GM23338 (cell line): ENCODE measurements around the gene MEGF6. TPM values are rescaled to one million over a fixed set of nuclear protein-coding genes. Genes with fewer than 3 reads are reported as not detected.

Experiments
- ATAC-seq: fragments of 200-7000 bp; cut with Tn5 transposase; 3 replicates; pipeline ENCODE4 v1.9.1; 2020
- DNase-seq: peaks from one replicate; pipeline ENCODE4 v3.0.0-alpha.2; 2015; ENCODE audit warnings: low spot score
- H2AFZ ChIP-seq: fragments of 200-600 bp; sonication (generic); 2 replicates; pipeline ENCODE4 v1.8.0; 2016; ENCODE audit warnings: antibody characterized with exemption, mild to moderate bottlenecking, moderate library complexity
- H3F3A ChIP-seq: fragments of 200-600 bp; sonication (generic); replicated peaks from 2 replicates; pipeline ENCODE4 v1.8.0; 2017; ENCODE audit warnings: antibody characterized with exemption, mixed run types, low read depth
- H3K27ac ChIP-seq: fragments of 200-600 bp; sonication (generic); 2 replicates; pipeline ENCODE4 v1.6.1; 2016; ENCODE audit warnings: low read depth
- H3K27me3 ChIP-seq: fragments of 200-600 bp; sonication (generic); 2 replicates; pipeline ENCODE4 v1.8.0; 2016; ENCODE audit warnings: mild to moderate bottlenecking, mixed run types, moderate library complexity; ENCODE audit not compliant: insufficient read depth
- H3K36me3 ChIP-seq: fragments of 200-600 bp; sonication (generic); 2 replicates; pipeline ENCODE4 v1.8.0; 2016; ENCODE audit warnings: mild to moderate bottlenecking; ENCODE audit not compliant: insufficient read depth
- H3K4me1 ChIP-seq: fragments of 200-600 bp; sonication (generic); 2 replicates; pipeline ENCODE4 v1.8.0; 2016; ENCODE audit warnings: mild to moderate bottlenecking, moderate library complexity; ENCODE audit not compliant: insufficient read depth
- H3K4me2 ChIP-seq: fragments of 200-600 bp; sonication (generic); 2 replicates; pipeline ENCODE4 v1.7.1; 2017; ENCODE audit warnings: mixed run types
- H3K4me3 ChIP-seq: fragments of 200-600 bp; sonication (generic); 2 replicates; pipeline ENCODE4 v1.6.1; 2016; ENCODE audit warnings: mixed run types
- H3K79me2 ChIP-seq: fragments of 200-600 bp; sonication (generic); replicated peaks from 2 replicates; pipeline ENCODE4 v1.8.0; 2017; ENCODE audit warnings: mild to moderate bottlenecking; ENCODE audit not compliant: insufficient read depth
- H3K9me2 ChIP-seq: fragments of 200-600 bp; sonication (generic); 2 replicates; pipeline ENCODE4 v1.8.0; 2017; ENCODE audit not compliant: insufficient read depth
- H4K20me1 ChIP-seq: fragments of 200-600 bp; sonication (generic); replicated peaks from 2 replicates; pipeline ENCODE4 v1.8.0; 2017; ENCODE audit warnings: mild to moderate bottlenecking; ENCODE audit not compliant: insufficient read depth
- H3K27ac Mint-ChIP-seq: 2 replicates; pipeline ENCODE4 v1.8.0; 2020; ENCODE audit warnings: inconsistent platforms, mild to moderate bottlenecking, moderate library complexity, mixed read lengths
- H3K27me3 Mint-ChIP-seq: 3 replicates; pipeline ENCODE4 v1.8.0; 2022; ENCODE audit warnings: low read depth, mild to moderate bottlenecking, moderate library complexity, mixed read lengths, inconsistent platforms; ENCODE audit not compliant: insufficient read depth, poor library complexity
- H3K36me3 Mint-ChIP-seq: 3 replicates; pipeline ENCODE4 v1.8.0; 2021; ENCODE audit warnings: low read depth, mild to moderate bottlenecking, inconsistent platforms, moderate library complexity, mixed read lengths
- H3K4me1 Mint-ChIP-seq: 3 replicates; pipeline ENCODE4 v1.8.0; 2020; ENCODE audit warnings: mild to moderate bottlenecking, inconsistent platforms, mixed read lengths
- H3K4me3 Mint-ChIP-seq: 3 replicates; pipeline ENCODE4 v1.8.0; 2021; ENCODE audit warnings: moderate library complexity, mild to moderate bottlenecking, inconsistent platforms, mixed read lengths
- H3K9me3 Mint-ChIP-seq: 3 replicates; pipeline ENCODE4 v1.8.0; 2020; ENCODE audit warnings: moderate library complexity, mild to moderate bottlenecking, inconsistent platforms, mixed read lengths
- CREB1 ChIP-seq: fragments of 250-450 bp; sonication (Bioruptor Pico); IDR thresholded peaks from 2 replicates; pipeline ENCODE4 v1.5.0; 2020; ENCODE audit warnings: low read depth, mild to moderate bottlenecking, moderate library complexity
- EZH2phosphoT487 ChIP-seq: fragments of 200-600 bp; sonication (generic); IDR thresholded peaks from one replicate; pipeline ENCODE4 v1.8.1; 2018; ENCODE audit warnings: antibody characterized with exemption; ENCODE audit not compliant: unreplicated experiment
- NANOG ChIP-seq: IDR thresholded peaks from 2 replicates; pipeline ENCODE4 v1.6.1; 2016; ENCODE audit warnings: antibody characterized with exemption, borderline replicate concordance
- REST ChIP-seq: IDR thresholded peaks from one replicate; pipeline ENCODE4 v1.6.1; 2018; ENCODE audit warnings: antibody characterized with exemption; ENCODE audit not compliant: unreplicated experiment
- ZNF114 ChIP-seq: fragments of 250-450 bp; sonication (Bioruptor Pico); IDR thresholded peaks from 2 replicates; pipeline ENCODE4 v1.5.0; 2020; ENCODE audit warnings: mild to moderate bottlenecking, moderate library complexity
- polyA plus RNA-seq: library from polyadenylated mRNA; unstranded; fragments of >200 nt; fragmentation: Nextera tagmentation; extraction: Ambion mirVana; gene quantifications from 2 replicates; pipeline ENCODE4 v1.2.1, GENCODE V29; 2016
- total RNA-seq: library from RNA; depleted of rRNA; stranded (reverse); fragments of >200 nt; shearing (Covaris generic); gene quantifications from 2 replicates; pipeline ENCODE4 v1.2.3, GENCODE V29; 2014
- TF ChIP-seq, protein P1 (sequence below), 2 experiments: fragments of 200-600 bp in 1 of 2; sonication (generic) in 1 of 2; conservative IDR thresholded peaks; 2 replicates each; pipeline versions ENCODE4 v1.5.1 to v1.6.1; 2016 to 2017; ENCODE audit warnings: antibody characterized with exemption in 2 of 2, low read depth in 2 of 2, mild to moderate bottlenecking in 2 of 2, moderate library complexity in 1 of 2
- TF ChIP-seq, protein P2 (sequence below): IDR thresholded peaks from 2 replicates; pipeline ENCODE4 v1.6.1; 2016; ENCODE audit warnings: antibody characterized with exemption
- TF ChIP-seq, protein P3 (sequence below): fragments of 250-450 bp; sonication (Bioruptor Pico); IDR thresholded peaks from 2 replicates; pipeline ENCODE4 v1.5.0; 2020; ENCODE audit warnings: mild to moderate bottlenecking, moderate library complexity

The MEGF6 gene
- total and polyA plus RNA-seq, 2 experiments from 2014 or later: 4.0 to 21.4 TPM

DNA sequence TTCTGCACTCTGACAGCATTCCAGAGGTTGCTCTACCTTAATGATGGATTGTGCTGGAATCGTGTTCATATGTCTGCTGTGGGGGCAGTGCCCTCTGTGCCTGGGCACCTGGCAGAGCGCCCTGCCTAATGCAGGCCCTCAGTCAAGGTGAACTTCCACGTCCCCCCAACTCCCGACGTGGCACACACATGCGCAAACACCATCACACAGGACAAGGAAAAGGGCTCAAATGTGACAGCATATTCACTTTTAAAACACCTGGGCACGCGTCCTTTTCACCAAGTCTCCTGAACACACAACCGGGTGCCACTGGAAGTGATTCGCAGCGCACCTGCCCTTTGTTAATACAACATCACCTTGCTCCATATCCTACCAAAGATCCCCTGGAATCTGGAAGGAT lies 25.2 kb upstream of the MEGF6 start (continued):
- TF ChIP-seq REST (no peak), CREB1 (CRISPR knock-in tag) (no peak)
- TF ChIP-seq, protein P1, sequence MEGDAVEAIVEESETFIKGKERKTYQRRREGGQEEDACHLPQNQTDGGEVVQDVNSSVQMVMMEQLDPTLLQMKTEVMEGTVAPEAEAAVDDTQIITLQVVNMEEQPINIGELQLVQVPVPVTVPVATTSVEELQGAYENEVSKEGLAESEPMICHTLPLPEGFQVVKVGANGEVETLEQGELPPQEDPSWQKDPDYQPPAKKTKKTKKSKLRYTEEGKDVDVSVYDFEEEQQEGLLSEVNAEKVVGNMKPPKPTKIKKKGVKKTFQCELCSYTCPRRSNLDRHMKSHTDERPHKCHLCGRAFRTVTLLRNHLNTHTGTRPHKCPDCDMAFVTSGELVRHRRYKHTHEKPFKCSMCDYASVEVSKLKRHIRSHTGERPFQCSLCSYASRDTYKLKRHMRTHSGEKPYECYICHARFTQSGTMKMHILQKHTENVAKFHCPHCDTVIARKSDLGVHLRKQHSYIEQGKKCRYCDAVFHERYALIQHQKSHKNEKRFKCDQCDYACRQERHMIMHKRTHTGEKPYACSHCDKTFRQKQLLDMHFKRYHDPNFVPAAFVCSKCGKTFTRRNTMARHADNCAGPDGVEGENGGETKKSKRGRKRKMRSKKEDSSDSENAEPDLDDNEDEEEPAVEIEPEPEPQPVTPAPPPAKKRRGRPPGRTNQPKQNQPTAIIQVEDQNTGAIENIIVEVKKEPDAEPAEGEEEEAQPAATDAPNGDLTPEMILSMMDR (conservative IDR thresholded peaks at IDR 0.05; ENCODE audit: low read depth in 2 of 2): no peak
- TF ChIP-seq, protein P2, sequence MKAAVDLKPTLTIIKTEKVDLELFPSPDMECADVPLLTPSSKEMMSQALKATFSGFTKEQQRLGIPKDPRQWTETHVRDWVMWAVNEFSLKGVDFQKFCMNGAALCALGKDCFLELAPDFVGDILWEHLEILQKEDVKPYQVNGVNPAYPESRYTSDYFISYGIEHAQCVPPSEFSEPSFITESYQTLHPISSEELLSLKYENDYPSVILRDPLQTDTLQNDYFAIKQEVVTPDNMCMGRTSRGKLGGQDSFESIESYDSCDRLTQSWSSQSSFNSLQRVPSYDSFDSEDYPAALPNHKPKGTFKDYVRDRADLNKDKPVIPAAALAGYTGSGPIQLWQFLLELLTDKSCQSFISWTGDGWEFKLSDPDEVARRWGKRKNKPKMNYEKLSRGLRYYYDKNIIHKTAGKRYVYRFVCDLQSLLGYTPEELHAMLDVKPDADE: no peak

DNA sequence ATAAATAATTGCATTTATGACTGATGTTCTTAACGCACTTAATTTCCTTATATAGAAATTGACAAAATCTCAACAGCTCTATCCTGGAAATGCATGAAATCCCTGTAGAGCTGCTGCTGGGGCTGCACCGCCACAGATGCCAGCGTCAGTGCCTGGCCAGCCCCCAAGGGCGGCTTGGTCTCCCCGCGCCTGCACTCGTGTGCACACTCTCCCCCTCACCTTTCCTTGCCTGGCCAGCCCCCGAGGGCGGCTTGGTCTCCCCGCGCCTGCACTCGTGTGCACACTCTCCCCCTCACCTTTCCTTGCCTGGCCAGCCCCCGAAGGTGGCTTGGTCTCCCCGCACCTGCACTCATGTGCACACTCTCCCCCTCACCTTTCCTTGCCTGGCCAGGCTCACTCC lies 24.8 kb upstream of the MEGF6 start:
- Mint-ChIP-seq H3K36me3 (peaks cover 35% of the 10 kb centered on the region), H3K4me1 (peaks cover 3% of the 10 kb centered on the region; the same call in 2 of the 3 replicates), H3K9me3 (no peaks in the 10 kb centered on the region), H3K27ac (no peak overlapping the region), H3K27me3 (peaks cover 3% of the 10 kb centered on the region), H3K4me3 (no peak overlapping the region)
- Histone ChIP-seq H3K4me2 (no peak overlapping the region), H3K4me1 (no peaks in the 10 kb centered on the region), H3K27ac (no peak overlapping the region), H3K9me2 (no peaks in the 10 kb centered on the region), H2AFZ (no peak overlapping the region), H3K36me3 (peaks cover 13% of the 10 kb centered on the region; the same call in 1 of the 2 replicates), H3F3A (no peaks in the 10 kb centered on the region; the same call in 1 of the 2 replicates), H3K27me3 (no peaks in the 10 kb centered on the region), H3K79me2 (no peaks in the 10 kb centered on the region), H4K20me1 (peaks cover 3% of the 10 kb centered on the region; the same call in 1 of the 2 replicates), H3K4me3 (no peak overlapping the region)
- DNase-seq: no peak
- no peak for ATAC-seq
- TF ChIP-seq REST: no peak
- no peak for TF ChIP-seq NANOG
- no peak for TF ChIP-seq EZH2phosphoT487
- TF ChIP-seq, protein P3, sequence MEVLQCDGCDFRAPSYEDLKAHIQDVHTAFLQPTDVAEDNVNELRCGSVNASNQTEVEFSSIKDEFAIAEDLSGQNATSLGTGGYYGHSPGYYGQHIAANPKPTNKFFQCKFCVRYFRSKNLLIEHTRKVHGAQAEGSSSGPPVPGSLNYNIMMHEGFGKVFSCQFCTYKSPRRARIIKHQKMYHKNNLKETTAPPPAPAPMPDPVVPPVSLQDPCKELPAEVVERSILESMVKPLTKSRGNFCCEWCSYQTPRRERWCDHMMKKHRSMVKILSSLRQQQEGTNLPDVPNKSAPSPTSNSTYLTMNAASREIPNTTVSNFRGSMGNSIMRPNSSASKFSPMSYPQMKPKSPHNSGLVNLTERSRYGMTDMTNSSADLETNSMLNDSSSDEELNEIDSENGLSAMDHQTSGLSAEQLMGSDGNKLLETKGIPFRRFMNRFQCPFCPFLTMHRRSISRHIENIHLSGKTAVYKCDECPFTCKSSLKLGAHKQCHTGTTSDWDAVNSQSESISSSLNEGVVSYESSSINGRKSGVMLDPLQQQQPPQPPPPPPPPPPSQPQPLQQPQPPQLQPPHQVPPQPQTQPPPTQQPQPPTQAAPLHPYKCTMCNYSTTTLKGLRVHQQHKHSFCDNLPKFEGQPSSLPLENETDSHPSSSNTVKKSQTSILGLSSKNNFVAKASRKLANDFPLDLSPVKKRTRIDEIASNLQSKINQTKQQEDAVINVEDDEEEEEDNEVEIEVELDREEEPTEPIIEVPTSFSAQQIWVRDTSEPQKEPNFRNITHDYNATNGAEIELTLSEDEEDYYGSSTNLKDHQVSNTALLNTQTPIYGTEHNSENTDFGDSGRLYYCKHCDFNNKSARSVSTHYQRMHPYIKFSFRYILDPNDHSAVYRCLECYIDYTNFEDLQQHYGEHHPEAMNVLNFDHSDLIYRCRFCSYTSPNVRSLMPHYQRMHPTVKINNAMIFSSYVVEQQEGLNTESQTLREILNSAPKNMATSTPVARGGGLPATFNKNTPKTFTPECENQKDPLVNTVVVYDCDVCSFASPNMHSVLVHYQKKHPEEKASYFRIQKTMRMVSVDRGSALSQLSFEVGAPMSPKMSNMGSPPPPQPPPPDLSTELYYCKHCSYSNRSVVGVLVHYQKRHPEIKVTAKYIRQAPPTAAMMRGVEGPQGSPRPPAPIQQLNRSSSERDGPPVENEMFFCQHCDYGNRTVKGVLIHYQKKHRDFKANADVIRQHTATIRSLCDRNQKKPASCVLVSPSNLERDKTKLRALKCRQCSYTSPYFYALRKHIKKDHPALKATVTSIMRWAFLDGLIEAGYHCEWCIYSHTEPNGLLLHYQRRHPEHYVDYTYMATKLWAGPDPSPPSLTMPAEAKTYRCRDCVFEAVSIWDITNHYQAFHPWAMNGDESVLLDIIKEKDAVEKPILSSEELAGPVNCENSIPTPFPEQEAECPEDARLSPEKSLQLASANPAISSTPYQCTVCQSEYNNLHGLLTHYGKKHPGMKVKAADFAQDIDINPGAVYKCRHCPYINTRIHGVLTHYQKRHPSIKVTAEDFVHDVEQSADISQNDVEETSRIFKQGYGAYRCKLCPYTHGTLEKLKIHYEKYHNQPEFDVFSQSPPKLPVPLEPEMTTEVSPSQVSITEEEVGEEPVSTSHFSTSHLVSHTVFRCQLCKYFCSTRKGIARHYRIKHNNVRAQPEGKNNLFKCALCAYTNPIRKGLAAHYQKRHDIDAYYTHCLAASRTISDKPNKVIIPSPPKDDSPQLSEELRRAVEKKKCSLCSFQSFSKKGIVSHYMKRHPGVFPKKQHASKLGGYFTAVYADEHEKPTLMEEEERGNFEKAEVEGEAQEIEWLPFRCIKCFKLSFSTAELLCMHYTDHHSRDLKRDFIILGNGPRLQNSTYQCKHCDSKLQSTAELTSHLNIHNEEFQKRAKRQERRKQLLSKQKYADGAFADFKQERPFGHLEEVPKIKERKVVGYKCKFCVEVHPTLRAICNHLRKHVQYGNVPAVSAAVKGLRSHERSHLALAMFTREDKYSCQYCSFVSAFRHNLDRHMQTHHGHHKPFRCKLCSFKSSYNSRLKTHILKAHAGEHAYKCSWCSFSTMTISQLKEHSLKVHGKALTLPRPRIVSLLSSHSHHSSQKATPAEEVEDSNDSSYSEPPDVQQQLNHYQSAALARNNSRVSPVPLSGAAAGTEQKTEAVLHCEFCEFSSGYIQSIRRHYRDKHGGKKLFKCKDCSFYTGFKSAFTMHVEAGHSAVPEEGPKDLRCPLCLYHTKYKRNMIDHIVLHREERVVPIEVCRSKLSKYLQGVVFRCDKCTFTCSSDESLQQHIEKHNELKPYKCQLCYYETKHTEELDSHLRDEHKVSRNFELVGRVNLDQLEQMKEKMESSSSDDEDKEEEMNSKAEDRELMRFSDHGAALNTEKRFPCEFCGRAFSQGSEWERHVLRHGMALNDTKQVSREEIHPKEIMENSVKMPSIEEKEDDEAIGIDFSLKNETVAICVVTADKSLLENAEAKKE: no peak
- TF ChIP-seq CREB1 (CRISPR knock-in tag): no peak
- TF ChIP-seq ZNF114 (CRISPR knock-in tag): no peak
